Activated CD4-positive, alpha-beta T cell treated with anti-CD3 and anti-CD28 coated beads, Interleukin-2, amount 50 U/mL, for 4 hours (primary cell): ENCODE results near the gene NTN3.
A peak's percentile ranks its signal among the peaks of the same experiment; 100 is the strongest.
"Not testable (repeated sequence)": the region's sequence is repeated elsewhere in the genome, so short reads cannot be mapped to it uniquely, and the experiment has no call there.

Experiments
- DNase-seq, 2 experiments: peaks; one replicate each; pipeline ENCODE4 v3.0.0-alpha.2; 2020

The NTN3 gene

GRCh38 chr16:2466667-2467527, 4.2 kb upstream of the NTN3 start:
- no peak for DNase-seq

- DNase-seq = no peak
These were observed 3.4 kb upstream of the NTN3 start for GRCh38 chr16:2467528-2468232.

- no peak for DNase-seq
These were observed 2.8 kb upstream of the NTN3 start for GRCh38 chr16:2468233-2468724.

GRCh38 chr16:2468725-2469398, 2.2 kb upstream of the NTN3 start:
- no peak for DNase-seq

GRCh38 chr16:2469399-2470233, 1.5 kb upstream of the NTN3 start:
- no peak for DNase-seq

- DNase-seq = no peak
These were observed 879 bp upstream of the NTN3 start for GRCh38 chr16:2470234-2470601.

GRCh38 chr16:2470603-2471015, 488 bp upstream of the NTN3 start:
- DNase-seq = no peak

GRCh38 chr16:2471653-2472487, 773 bp downstream of the NTN3 start:
- DNase-seq = no peak

- DNase-seq = no peak
These were observed 1.4 kb downstream of the NTN3 start for GRCh38 chr16:2472488-2472864.

GRCh38 chr16:2472885-2473445, 1.9 kb downstream of the NTN3 start:
- DNase-seq = no peak

- no peak for DNase-seq
These were observed 2.4 kb downstream of the NTN3 start for GRCh38 chr16:2473446-2473926.

- DNase-seq = peak; percentile 46 to 53
These were observed 3.1 kb downstream of the NTN3 start for GRCh38 chr16:2473999-2474876.

GRCh38 chr16:2474877-2475412, 3.8 kb downstream of the NTN3 start, which contains the start of gene TBC1D24:
TSS of gene TBC1D24 (plus strand) at chr16:2475127. CDS start at chr16:2496149, 21,022 bp downstream.
- DNase-seq = peak; percentile 56 to 66

GRCh38 chr16:2475413-2476344, 4.6 kb downstream of the NTN3 start:
- peak; percentile 41 to 49 for DNase-seq

GRCh38 chr16:2476345-2476720, 5.2 kb downstream of the NTN3 start:
- no peak for DNase-seq

- no peak for DNase-seq
These were observed 5.6 kb downstream of the NTN3 start for GRCh38 chr16:2476741-2477140.

GRCh38 chr16:2477327-2477726, 6.2 kb downstream of the NTN3 start:
- no peak for DNase-seq

- no peak for DNase-seq
These were observed 7.2 kb downstream of the NTN3 start for GRCh38 chr16:2478279-2478678.

GRCh38 chr16:2479996-2480395, 8.9 kb downstream of the NTN3 start:
- DNase-seq = not testable (repeated sequence)
